Right lobe of liver (tissue), 4 donors: ENCODE data around the gene SNX12.

Experiments
- CTCF ChIP-seq, 4 donors: fragments of 200-600 bp in 3 of 4; fragments of 450-650 bp in 1 of 4; IDR thresholded peaks; one replicate each; pipeline versions ENCODE4 v1.5.1 to v1.8.0; 2016 to 2022; ENCODE audit warnings: antibody characterized with exemption in 4 of 4, mild to moderate bottlenecking in 2 of 4
- POLR2A ChIP-seq: fragments of 450-650 bp; IDR thresholded peaks from one replicate; pipeline ENCODE4 v1.6.1; 2017; ENCODE audit warnings: antibody characterized with exemption, mild to moderate bottlenecking
- donor health status: DM: no; HTN: no; CAD: no.
- donor health status: DM: no; HTN: no; CAD: no.
- donor health status: DM: no; HTN: yes; CAD: no.

GRCh38 chrX:71096760-71097032 lies 28.6 kb upstream of the SNX12 start:
- TF ChIP-seq CTCF (IDR thresholded peaks at IDR 0.05) (no peak), POLR2A (no peak)
